Measurements from ENCODE around the gene HSFX1.

GRCh38 chrX:149818652-149819051, 44.8 kb downstream of the HSFX1 start:
- no peak for TF ChIP-seq POLR2A (IDR thresholded peaks at IDR 0.05)
- TF ChIP-seq CTCF (IDR thresholded peaks at IDR 0.05): no peak
